GM12878 (cell line): ENCODE results near the gene FBRSL1. TPM values are rescaled to one million over a fixed set of nuclear protein-coding genes. Genes with fewer than 3 reads are reported as not detected.

ENCODE experiments used
- ATAC-seq: fragments of 200-7000 bp; cut with Tn5 transposase; 3 replicates; pipeline ENCODE4 v1.9.1; 2020; ENCODE audit warnings: mild to moderate bottlenecking, moderate library complexity
- BruUV-seq: library from RNA; stranded (reverse); fragments of 400-500 nt; replicated peaks from 2 replicates; lab custom pipeline; 2021; lab: Mats Ljungman, UMichigan
- CTCF ChIA-PET: fragments of 300-600 bp; sonication (Branson Sonifier 250); formaldehyde crosslinking; extraction: SDS; loops from one replicate; lab custom pipeline; 2021; ENCODE audit warnings: inconsistent platforms; lab: Yijun Ruan, JAX
- POLR2A ChIA-PET: fragments of 350-600 bp; formaldehyde crosslinking; extraction: SDS; loops from one replicate; lab custom pipeline; 2021; ENCODE audit warnings: inconsistent platforms; lab: Charles Lee
- RAD21 ChIA-PET: fragments of 300-600 bp; sonication (Branson Sonifier 250); formaldehyde crosslinking; loops from one replicate; lab custom pipeline; 2023; ENCODE audit warnings: antibody characterized with exemption; ENCODE audit not compliant: unreplicated experiment; lab: Charles Lee
- SMC1A ChIA-PET: fragments of 300-600 bp; sonication (Branson Sonifier 250); formaldehyde crosslinking; loops from one replicate; lab custom pipeline; 2023; ENCODE audit not compliant: unreplicated experiment, uncharacterized antibody; lab: Charles Lee
- DNase-seq: peaks from one replicate; pipeline ENCODE4 v3.0.0-alpha.2; 2011; ENCODE audit warnings: low read depth, low spot score
- FAIRE-seq: peaks from 3 replicates; lab custom pipeline; 2011; peaks lifted over from hg19 to GRCh38; lab: Jason Lieb, UNC
- H2AFZ ChIP-seq: 2 replicates; pipeline ENCODE4 v1.6.0; 2011; ENCODE audit warnings: low read depth, low read length, control low read depth; ENCODE audit not compliant: control insufficient read depth
- H3K27ac ChIP-seq: 2 replicates; pipeline ENCODE4 v1.5.1; 2011; ENCODE audit warnings: control low read depth; ENCODE audit not compliant: control insufficient read depth, insufficient read depth
- H3K27me3 ChIP-seq, 2 experiments: replicated peaks in 1 of 2; 2 replicates each; pipeline versions ENCODE4 v1.6.0 to v1.6.1; 2011; ENCODE audit warnings: low read length in 1 of 2; ENCODE audit not compliant: control insufficient read depth in 2 of 2, insufficient read depth in 2 of 2
- H3K36me3 ChIP-seq, 2 experiments: 2 replicates each; pipeline ENCODE4 v1.5.1; 2011; ENCODE audit warnings: low read length in 1 of 2; ENCODE audit not compliant: control insufficient read depth in 2 of 2, insufficient read depth in 2 of 2
- H3K4me1 ChIP-seq: 2 replicates; pipeline ENCODE4 v1.6.1; 2011; ENCODE audit warnings: mild to moderate bottlenecking, low read length, moderate library complexity, mixed read lengths; ENCODE audit not compliant: control insufficient read depth, insufficient read depth
- H3K4me2 ChIP-seq: 2 replicates; pipeline ENCODE4 v1.6.0; 2011; ENCODE audit warnings: control low read depth; ENCODE audit not compliant: control insufficient read depth, insufficient read depth
- H3K4me3 ChIP-seq: fragments of 200-600 bp; sonication (generic); 2 replicates; pipeline ENCODE4 v1.5.1; 2016
- H3K79me2 ChIP-seq: 2 replicates; pipeline ENCODE4 v1.6.0; 2011; ENCODE audit warnings: low read length; ENCODE audit not compliant: control insufficient read depth, insufficient read depth
- H3K9ac ChIP-seq: 2 replicates; pipeline ENCODE4 v1.8.0; 2011; ENCODE audit warnings: low read length, control low read depth, mixed read lengths; ENCODE audit not compliant: control insufficient read depth, insufficient read depth
- H3K9me3 ChIP-seq: replicated peaks from 3 replicates; pipeline ENCODE4 v1.5.1; 2011; ENCODE audit warnings: mild to moderate bottlenecking, low read length; ENCODE audit not compliant: control insufficient read depth, insufficient read depth
- H4K20me1 ChIP-seq: 2 replicates; pipeline ENCODE4 v1.6.0; 2011; ENCODE audit not compliant: control insufficient read depth, insufficient read depth
- CREM ChIP-seq: IDR thresholded peaks from 2 replicates; pipeline ENCODE4 v1.6.1; 2014; ENCODE audit warnings: antibody characterized with exemption, low read depth
- E2F8 ChIP-seq: fragments of 450-650 bp; IDR thresholded peaks from 2 replicates; pipeline ENCODE4 v1.6.1; 2018; ENCODE audit warnings: mild to moderate bottlenecking, low read depth, moderate library complexity; ENCODE audit not compliant: partially characterized antibody
- HDAC2 ChIP-seq: fragments of 200-600 bp; sonication (generic); IDR thresholded peaks from 2 replicates; pipeline ENCODE4 v1.6.1; 2017
- HDAC6 ChIP-seq: fragments of 200-600 bp; sonication (generic); IDR thresholded peaks from one replicate; pipeline ENCODE4 v1.8.0; 2017; ENCODE audit warnings: antibody characterized with exemption; ENCODE audit not compliant: unreplicated experiment
- MEF2B ChIP-seq: fragments of 450-650 bp; IDR thresholded peaks from 2 replicates; pipeline ENCODE4 v1.6.1; 2018; ENCODE audit warnings: mild to moderate bottlenecking, moderate library complexity; ENCODE audit not compliant: partially characterized antibody, poor library complexity, severe bottlenecking
- PBX3 ChIP-seq: IDR thresholded peaks from 2 replicates; pipeline ENCODE4 v1.6.1; 2011; ENCODE audit warnings: mild to moderate bottlenecking, low read depth, low read length, moderate library complexity; ENCODE audit not compliant: insufficient replicate concordance
- RBBP5 ChIP-seq: fragments of 200-600 bp; sonication (generic); conservative IDR thresholded peaks from 2 replicates; pipeline ENCODE4 v1.6.1; 2016
- TBL1XR1 ChIP-seq: IDR thresholded peaks from 2 replicates; pipeline ENCODE4 v1.6.1; 2012; ENCODE audit warnings: low read depth, low read length, improper control_type of control experiment
- WGBS: methylation state at CpG from one replicate; pipeline ENCODE4 v1.1.6; 2016; ENCODE audit warnings: low lambda C conversion rate; ENCODE audit not compliant: insufficient replicate concordance, insufficient coverage; ENCODE audit errors: missing lambda C conversion rate; 5-methylcytosine and 5-hydroxymethylcytosine counted together
- in situ Hi-C: fragments of 300-500 bp; cut with MboI; formaldehyde crosslinking; loops from 9 replicates; pipeline ENCODE4 v1.14.3; 2018; ENCODE audit warnings: mixed read lengths
- intact Hi-C: fragments of 100-400 bp; cut with micrococcal nuclease; formaldehyde crosslinking; loops from one replicate; pipeline ENCODE4 v1.14.2; 2022; ENCODE audit not compliant: unreplicated experiment
- polyA plus RNA-seq, 11 experiments: library from polyadenylated mRNA; depleted of rRNA in 4 of 11; unstranded in 6 of 11; stranded (reverse) in 5 of 11; fragments of >200 nt; fragmentation: Nextera tagmentation in 4 of 11; fragmentation: Illumina TruSeq in 1 of 11; extraction: Ambion mirVana in 4 of 11; extraction: Trizol in 1 of 11; gene quantifications; 1 replicate in 1 of 11; 2 replicates in 10 of 11; pipeline versions ENCODE4 v1.2.1 to v1.2.3, GENCODE V29; 2011 to 2016; ENCODE audit warnings: inconsistent platforms in 2 of 11, missing spikeins in 2 of 11, low read depth in 1 of 11
- total RNA-seq, 4 experiments: library from RNA; depleted of rRNA in 3 of 4; stranded (reverse); fragments of >200 nt in 3 of 4; fragmentation: Illumina TruSeq in 1 of 4; extraction: Trizol in 1 of 4; gene quantifications; 2 replicates each; pipeline versions ENCODE4 v1.2.1 to v1.2.3, GENCODE V29; 2013 to 2021
- TF ChIP-seq, protein P1 (sequence below): IDR thresholded peaks from 2 replicates; pipeline ENCODE4 v1.6.1; 2012; ENCODE audit warnings: low read depth, low read length, improper control_type of control experiment

Gene FBRSL1
- total and polyA plus RNA-seq, 10 of the 15 experiments (the other 5 are each of a cell fraction or from before 2014, with no cell fraction given) = 0.19 to 55.1 (median 4.1) TPM

DNA sequence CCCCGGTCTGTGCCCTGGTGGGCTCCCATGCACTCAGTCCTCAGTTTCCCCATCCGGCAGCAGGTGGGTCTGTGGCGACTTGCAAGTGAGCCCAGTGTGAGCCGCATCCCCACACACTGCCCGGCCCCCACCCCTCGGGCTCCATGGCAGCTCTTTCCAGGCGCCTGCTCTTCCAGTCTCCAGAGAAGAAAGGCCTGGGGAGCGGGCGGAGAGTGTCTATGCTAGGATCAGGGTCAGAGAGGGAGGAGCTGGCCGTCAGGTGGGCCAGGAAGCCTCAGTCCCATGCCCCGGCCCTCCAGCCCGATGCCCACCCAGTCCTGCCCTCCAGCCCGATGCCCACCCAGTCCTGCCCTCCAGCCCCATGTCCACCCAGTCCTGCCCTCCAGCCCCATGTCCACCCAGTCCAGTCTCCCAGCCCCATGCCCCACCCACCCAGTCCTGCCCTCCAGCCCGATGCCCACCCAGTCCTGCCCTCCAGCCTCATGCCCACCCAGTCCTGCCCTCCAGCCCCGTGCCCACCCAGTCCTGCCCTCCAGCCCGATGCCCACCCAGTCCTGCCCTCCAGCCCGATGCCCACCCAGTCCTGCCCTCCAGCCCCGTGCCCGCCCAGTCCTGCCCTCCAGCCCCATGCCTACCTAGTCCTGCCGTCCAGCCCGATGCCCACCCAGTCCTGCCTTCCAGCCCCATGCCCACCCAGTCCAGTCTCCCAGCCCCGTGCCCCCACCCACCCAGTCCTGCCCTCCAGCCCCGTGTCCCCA lies 49.2 kb downstream of the FBRSL1 start:
- H3K36me3 ChIP-seq = no peaks in the 10 kb centered on the region
- no TSS peak for BruUV-seq
- no peak overlapping the region for H3K27ac ChIP-seq
- 92% methylated on average over 12 of the region's 23 CpGs for WGBS
- no peak overlapping the region for H3K4me3 ChIP-seq
- H3K27me3 ChIP-seq = no peaks in the 10 kb centered on the region
- ChIA-PET POLR2A (no interaction called here), CTCF (no interaction called here), SMC1A (no interaction called here), RAD21 (no interaction called here)
- no peak overlapping the region for H3K4me2 ChIP-seq
- no peaks in the 10 kb centered on the region; the same call in 2 of the 3 replicates for H3K9me3 ChIP-seq
- H3K4me1 ChIP-seq = no peaks in the 10 kb centered on the region
- TF ChIP-seq RBBP5 = no peak
- no peak for TF ChIP-seq PBX3
- TF ChIP-seq HDAC2 = no peak
- no peak for TF ChIP-seq CREM
- no peak for TF ChIP-seq E2F8
- no peak for TF ChIP-seq MEF2B
- no peak for TF ChIP-seq HDAC6
- TF ChIP-seq, protein P1, sequence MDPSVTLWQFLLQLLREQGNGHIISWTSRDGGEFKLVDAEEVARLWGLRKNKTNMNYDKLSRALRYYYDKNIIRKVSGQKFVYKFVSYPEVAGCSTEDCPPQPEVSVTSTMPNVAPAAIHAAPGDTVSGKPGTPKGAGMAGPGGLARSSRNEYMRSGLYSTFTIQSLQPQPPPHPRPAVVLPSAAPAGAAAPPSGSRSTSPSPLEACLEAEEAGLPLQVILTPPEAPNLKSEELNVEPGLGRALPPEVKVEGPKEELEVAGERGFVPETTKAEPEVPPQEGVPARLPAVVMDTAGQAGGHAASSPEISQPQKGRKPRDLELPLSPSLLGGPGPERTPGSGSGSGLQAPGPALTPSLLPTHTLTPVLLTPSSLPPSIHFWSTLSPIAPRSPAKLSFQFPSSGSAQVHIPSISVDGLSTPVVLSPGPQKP = no peak
- no peak for TF ChIP-seq TBL1XR1
- FAIRE-seq (no peak), ATAC-seq (no peak), DNase-seq (no peak)
- no peak overlapping the region for H2AFZ ChIP-seq
- no peak overlapping the region for H3K9ac ChIP-seq
- in situ Hi-C loops = no loop called here
- no peaks in the 10 kb centered on the region for H4K20me1 ChIP-seq
- H3K79me2 ChIP-seq = no peaks in the 10 kb centered on the region
- intact Hi-C loops = no loop called here
